HepG2 (cell line): ENCODE data around the gene IL3. TPM values are rescaled to one million over a fixed set of nuclear protein-coding genes. Genes with fewer than 3 reads are reported as not detected.

Experiments used
- ATAC-seq: fragments of 200-7000 bp; cut with Tn5 transposase; 3 replicates; pipeline ENCODE4 v1.9.1; 2020; ENCODE audit warnings: mild to moderate bottlenecking, moderate library complexity
- BruUV-seq: library from RNA; stranded (reverse); fragments of 400-500 nt; replicated peaks from 2 replicates; lab custom pipeline; 2021; lab: Mats Ljungman, UMichigan
- CTCF ChIA-PET: fragments of 300-600 bp; formaldehyde crosslinking; extraction: SDS; loops from one replicate; lab custom pipeline; 2021; ENCODE audit warnings: low total read pairs, inconsistent platforms, low intra/inter-chr PET ratio; lab: Yijun Ruan, JAX
- POLR2A ChIA-PET: fragments of 350-600 bp; sonication (Branson Sonifier 250); formaldehyde crosslinking; loops from one replicate; lab custom pipeline; 2020; ENCODE audit warnings: antibody characterized with exemption, inconsistent platforms; lab: Yijun Ruan, JAX
- DNase-seq: peaks from one replicate; pipeline ENCODE4 v3.0.0-alpha.2; 2015; ENCODE audit warnings: low spot score
- FAIRE-seq: peaks from 3 replicates; lab custom pipeline; 2011; peaks lifted over from hg19 to GRCh38; lab: Jason Lieb, UNC
- H2AFZ ChIP-seq: one replicate; pipeline ENCODE4 v1.6.1; 2011; ENCODE audit warnings: low read length, inconsistent platforms
- H3K27ac ChIP-seq: fragments of 300-600 bp; 3 replicates; pipeline ENCODE4 v1.8.0; 2011; ENCODE audit warnings: mixed run types, mild to moderate bottlenecking, mixed read lengths, low read length, inconsistent platforms; ENCODE audit not compliant: insufficient read depth; ENCODE audit errors: extremely low read length
- H3K27me3 ChIP-seq, 2 experiments: fragments of 200-600 bp in 1 of 2; 2 replicates in 1 of 2; 3 replicates in 1 of 2; pipeline versions ENCODE4 v1.6.0 to v1.8.0; 2011; ENCODE audit warnings: low read length in 2 of 2, mild to moderate bottlenecking in 2 of 2, moderate library complexity in 2 of 2, inconsistent platforms in 1 of 2; ENCODE audit not compliant: insufficient read depth in 2 of 2, control insufficient read depth in 1 of 2
- H3K36me3 ChIP-seq, 2 experiments: fragments of 200-600 bp in 1 of 2; replicated peaks in 1 of 2; 2 replicates in 1 of 2; 3 replicates in 1 of 2; pipeline versions ENCODE4 v1.5.1 to v1.8.0; 2011; ENCODE audit warnings: low read length in 2 of 2, inconsistent platforms in 1 of 2; ENCODE audit not compliant: insufficient read depth in 2 of 2, control insufficient read depth in 1 of 2
- H3K4me1 ChIP-seq: 2 replicates; pipeline ENCODE4 v1.5.1; 2012; ENCODE audit warnings: low read length, inconsistent platforms; ENCODE audit not compliant: insufficient read depth
- H3K4me2 ChIP-seq: 2 replicates; pipeline ENCODE4 v1.6.0; 2011; ENCODE audit warnings: low read depth, low read length, inconsistent platforms
- H3K4me3 ChIP-seq, 3 experiments: fragments of 200-600 bp in 1 of 3; sonication (generic), shearing (Covaris generic) in 1 of 3; replicated peaks in 1 of 3; 2 replicates each; pipeline ENCODE4 v1.5.1; 2011 to 2016; ENCODE audit warnings: low read length in 3 of 3, inconsistent platforms in 2 of 3, low read depth in 2 of 3, mild to moderate bottlenecking in 2 of 3, control low read depth in 1 of 3, mixed read lengths in 1 of 3; ENCODE audit not compliant: insufficient read depth in 1 of 3
- H3K79me2 ChIP-seq: one replicate; pipeline ENCODE4 v1.6.1; 2011; ENCODE audit warnings: low read length, inconsistent platforms; ENCODE audit not compliant: insufficient read depth
- H3K9ac ChIP-seq: 2 replicates; pipeline ENCODE4 v1.6.0; 2011; ENCODE audit warnings: mild to moderate bottlenecking, low read depth, low read length, inconsistent platforms; ENCODE audit not compliant: insufficient read depth
- H3K9me3 ChIP-seq: 2 replicates; pipeline ENCODE4 v1.5.1; 2012; ENCODE audit warnings: mild to moderate bottlenecking, low read length
- H4K20me1 ChIP-seq: 2 replicates; pipeline ENCODE4 v1.6.0; 2011; ENCODE audit warnings: inconsistent platforms, mild to moderate bottlenecking, low read length, moderate library complexity; ENCODE audit not compliant: insufficient read depth
- HDAC1 ChIP-seq: sonication (generic); formaldehyde crosslinking; IDR thresholded peaks from 2 replicates; pipeline ENCODE4 v1.5.1; 2020; ENCODE audit warnings: mild to moderate bottlenecking, missing genetic modification reagents
- HHEX ChIP-seq: IDR thresholded peaks from 2 replicates; pipeline ENCODE4 v1.6.1; 2016; ENCODE audit warnings: control low read depth
- KLF11 ChIP-seq: IDR thresholded peaks from 2 replicates; pipeline ENCODE4 v1.6.1; 2016; ENCODE audit warnings: missing compliant biosample characterization
- MATR3 ChIP-seq: sonication (generic); formaldehyde crosslinking; IDR thresholded peaks from 2 replicates; pipeline ENCODE4 v1.4.0; 2020; ENCODE audit warnings: missing genetic modification reagents
- MEIS2 ChIP-seq: sonication (generic); formaldehyde crosslinking; IDR thresholded peaks from 2 replicates; pipeline ENCODE4 v1.9.0; 2021; ENCODE audit warnings: mild to moderate bottlenecking, missing genetic modification reagents
- PBX3 ChIP-seq: sonication (generic); formaldehyde crosslinking; IDR thresholded peaks from 2 replicates; pipeline ENCODE4 v1.8.1; 2023; ENCODE audit warnings: missing genetic modification reagents, inconsistent platforms, borderline replicate concordance
- PITX1 ChIP-seq: sonication (generic); formaldehyde crosslinking; IDR thresholded peaks from 2 replicates; pipeline ENCODE4 v1.5.1; 2020; ENCODE audit warnings: mild to moderate bottlenecking, missing genetic modification reagents
- RELA ChIP-seq: sonication (generic); formaldehyde crosslinking; IDR thresholded peaks from 2 replicates; pipeline ENCODE4 v1.4.0; 2020; ENCODE audit warnings: missing genetic modification reagents
- RFXAP ChIP-seq: sonication (generic); formaldehyde crosslinking; IDR thresholded peaks from 2 replicates; pipeline ENCODE4 v1.4.0; 2020; ENCODE audit warnings: missing genetic modification reagents, borderline replicate concordance
- SALL1 ChIP-seq: sonication (generic); formaldehyde crosslinking; IDR thresholded peaks from 2 replicates; pipeline ENCODE4 v1.8.0; 2022; ENCODE audit warnings: mild to moderate bottlenecking, missing genetic modification reagents
- SALL2 ChIP-seq: sonication (generic); formaldehyde crosslinking; IDR thresholded peaks from 2 replicates; pipeline ENCODE4 v1.8.1; 2023; ENCODE audit warnings: mild to moderate bottlenecking, missing genetic modification reagents, inconsistent platforms
- ZBTB34 ChIP-seq: sonication (generic); formaldehyde crosslinking; IDR thresholded peaks from 2 replicates; pipeline ENCODE4 v1.8.0; 2022; ENCODE audit warnings: mild to moderate bottlenecking, missing genetic modification reagents
- ZFP90 ChIP-seq: sonication (generic); formaldehyde crosslinking; IDR thresholded peaks from 2 replicates; pipeline ENCODE4 v1.8.0; 2022; ENCODE audit warnings: missing genetic modification reagents, mild to moderate bottlenecking, inconsistent platforms, borderline replicate concordance
- ZFYVE20 ChIP-seq: sonication (generic); formaldehyde crosslinking; IDR thresholded peaks from 2 replicates; pipeline ENCODE4 v1.8.0; 2023; ENCODE audit warnings: low read depth, mild to moderate bottlenecking, moderate library complexity, missing genetic modification reagents, borderline replicate concordance
- ZNF10 ChIP-seq: sonication (generic); formaldehyde crosslinking; IDR thresholded peaks from 2 replicates; pipeline ENCODE4 v1.4.0; 2020; ENCODE audit warnings: mild to moderate bottlenecking, low read depth, missing genetic modification reagents, borderline replicate concordance
- ZNF503 ChIP-seq: sonication (generic); formaldehyde crosslinking; IDR thresholded peaks from 2 replicates; pipeline ENCODE4 v1.4.0; 2020; ENCODE audit warnings: missing genetic modification reagents
- ZNF550 ChIP-seq: sonication (generic); formaldehyde crosslinking; IDR thresholded peaks from 2 replicates; pipeline ENCODE4 v1.4.0; 2020; ENCODE audit warnings: mild to moderate bottlenecking, missing genetic modification reagents, borderline replicate concordance
- ZNF768 ChIP-seq: sonication (generic); formaldehyde crosslinking; IDR thresholded peaks from 2 replicates; pipeline ENCODE4 v1.4.0; 2020; ENCODE audit warnings: missing genetic modification reagents
- WGBS: methylation state at CpG from one replicate; pipeline ENCODE4 v1.1.6; 2017; ENCODE audit warnings: low lambda C conversion rate; 5-methylcytosine and 5-hydroxymethylcytosine counted together
- in situ Hi-C: cut with HindIII; loops from 2 replicates; pipeline ENCODE4 v1.10.0; 2017; ENCODE audit warnings: low pct_unique_long_range_greater_than_20kb; ENCODE audit not compliant: extremely low pct_ligation_motif_present
- intact Hi-C: fragments of 100-400 bp; cut with micrococcal nuclease; formaldehyde crosslinking; loops from one replicate; pipeline ENCODE4 v1.10.0; 2022; ENCODE audit not compliant: unreplicated experiment
- polyA plus RNA-seq, 8 experiments: library from polyadenylated mRNA; depleted of rRNA in 3 of 8; stranded (reverse) in 7 of 8; unstranded in 1 of 8; fragments of >200 nt; fragmentation: Illumina TruSeq in 4 of 8; extraction: Trizol in 4 of 8; gene quantifications; 2 replicates each; pipeline versions ENCODE4 v1.2.1 to v1.2.3, GENCODE V29; 2011 to 2016; ENCODE audit warnings: low read depth in 4 of 8, missing spikeins in 1 of 8, mixed read lengths in 1 of 8; ENCODE audit not compliant: insufficient read depth in 1 of 8
- total RNA-seq, 5 experiments: library from RNA; depleted of rRNA; stranded (reverse); fragments of >200 nt; fragmentation: Illumina TruSeq; extraction: Trizol; gene quantifications; 2 replicates each; pipeline ENCODE4 v1.2.3, GENCODE V29; 2016; ENCODE audit warnings: low read depth in 1 of 5

IL3 gene
- total and polyA plus RNA-seq, 2 of the 13 experiments (the other 11 are each of a cell fraction or from before 2014, with no cell fraction given): not detected

GRCh38 chr5:132096904-132097303 lies 36.4 kb downstream of the IL3 start:
- POLR2A ChIA-PET: no interaction called here
- intact Hi-C loops: no loop called here
- no peak for TF ChIP-seq MEIS2 (CRISPR knock-in tag)
- no peak for TF ChIP-seq ZFYVE20 (CRISPR knock-in tag)
- no peak for TF ChIP-seq HDAC1
- no peak for TF ChIP-seq ZBTB34 (CRISPR knock-in tag)
- no peak for TF ChIP-seq RFXAP (CRISPR knock-in tag)
- no peak for TF ChIP-seq PITX1 (CRISPR knock-in tag)
- TF ChIP-seq HHEX (CRISPR knock-in tag): no peak
- TF ChIP-seq RELA (CRISPR knock-in tag): no peak
- no peak for TF ChIP-seq PBX3 (CRISPR knock-in tag)
- no peak for TF ChIP-seq KLF11 (CRISPR knock-in tag)
- no peak for TF ChIP-seq ZNF768 (CRISPR knock-in tag)
- TF ChIP-seq ZNF503: no peak
- TF ChIP-seq SALL1 (CRISPR knock-in tag): no peak
- TF ChIP-seq ZNF10 (CRISPR knock-in tag): no peak
- TF ChIP-seq ZFP90 (CRISPR knock-in tag): no peak
- no peak for TF ChIP-seq MATR3 (CRISPR knock-in tag)
- no peak for TF ChIP-seq ZNF550 (CRISPR knock-in tag)
- no peak for TF ChIP-seq SALL2 (CRISPR knock-in tag)
- CTCF ChIA-PET: no interaction called here
- no peak for FAIRE-seq
- Histone ChIP-seq H3K36me3 (no peaks in the 10 kb centered on the region), H3K9ac (no peak overlapping the region), H2AFZ (no peak overlapping the region), H3K27me3 (peaks cover 0 to 4% of the 10 kb centered on the region in 2 experiments; a peak in 1 of 5 replicates), H4K20me1 (no peaks in the 10 kb centered on the region), H3K27ac (no peak overlapping the region), H3K4me2 (no peak overlapping the region), H3K4me1 (peaks cover 12% of the 10 kb centered on the region), H3K79me2 (no peaks in the 10 kb centered on the region), H3K4me3 (no peak overlapping the region), H3K9me3 (no peaks in the 10 kb centered on the region)
- ATAC-seq: no peak
- no peak for DNase-seq
- WGBS: 0% methylated on average over 2 of the region's 3 CpGs
- no TSS peak for BruUV-seq
- in situ Hi-C loops: no loop called here
